ENCODE results near the gene MRPL38. TPM values are rescaled to one million over a fixed set of nuclear protein-coding genes. Genes with fewer than 3 reads are reported as not detected.

MRPL38 gene
- polyA plus RNA-seq, 1 of the 3 experiments (the other 2 are of a cell fraction) = 93.9 TPM

DNA sequence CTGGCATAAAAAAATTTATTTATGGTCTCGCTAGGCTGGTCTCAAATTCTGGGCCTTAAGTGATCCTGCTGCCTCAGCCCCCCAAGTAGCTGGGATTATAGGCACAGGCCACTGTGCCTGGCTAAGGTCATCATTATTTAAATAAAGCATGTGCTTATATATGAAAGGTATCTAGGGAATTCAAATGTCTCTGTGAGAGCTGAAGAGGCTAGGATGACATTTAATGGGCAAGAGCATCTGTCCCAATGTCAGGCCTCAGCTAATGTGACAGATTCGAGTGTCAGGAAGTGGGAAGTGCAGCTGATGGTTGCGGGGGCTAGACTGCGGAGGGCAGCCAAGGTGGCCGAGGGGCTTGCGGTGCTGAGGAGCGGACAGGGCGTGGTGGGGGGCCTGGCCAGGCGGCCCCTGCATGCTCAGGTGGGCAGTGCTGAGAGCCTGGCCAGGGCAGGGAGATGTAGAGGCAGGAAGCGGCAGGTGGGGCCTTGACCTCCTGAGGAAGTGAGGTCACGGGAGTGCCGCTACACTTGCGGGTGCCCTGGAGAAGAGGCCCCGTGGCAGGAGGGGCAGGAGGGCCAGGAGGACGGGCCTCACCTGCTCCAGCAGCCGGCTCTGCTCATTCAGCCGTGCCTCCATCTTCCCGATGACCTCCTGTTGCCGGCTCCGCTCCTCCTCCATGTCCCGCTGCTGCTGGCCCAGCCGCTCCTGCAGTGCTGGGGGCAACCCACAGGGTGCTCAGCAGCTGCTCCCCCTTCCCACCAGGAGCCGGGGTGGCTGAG, 12.6 kb upstream of the MRPL38 start:
- H3F3A ChIP-seq (replicated peaks; ENCODE audit: insufficient read depth) = no peaks in the 10 kb centered on the region
- 97% methylated on average over 18 of the region's 23 CpGs for WGBS (ENCODE audit: low lambda C conversion rate)
- H3K27me3 ChIP-seq (ENCODE audit: insufficient read depth) = no peaks in the 10 kb centered on the region
- H3K9me3 ChIP-seq = no peaks in the 10 kb centered on the region
- ChIA-PET CTCF (interaction anchor here (0.9 to 5.3 kb wide), 5 partner anchors 10 to 91 kb away, joined by 3 to 28 read pairs (median 10); partner anchors contain the start of gene MRPL38), POLR2A (interaction anchor here (0.5 to 1.0 kb wide), 2 partner anchors 11 to 12 kb away, joined by 3 to 4 read pairs; partner anchors contain the start of gene MRPL38)
- no peaks in the 10 kb centered on the region for H3K4me1 ChIP-seq (ENCODE audit: control insufficient read depth in 1 of 2, insufficient read depth in 2 of 2, low read depth in 1 of 2, low read length in 1 of 2)
- no peaks in the 10 kb centered on the region for H3K79me2 ChIP-seq (ENCODE audit: insufficient read depth)
- DNase-seq = no peak
- no peak for TF ChIP-seq GATA2 (CRISPR knock-in tag; IDR thresholded peaks at IDR 0.05)
- H4K20me1 ChIP-seq (ENCODE audit: insufficient read depth) = no peaks in the 10 kb centered on the region
- no peak overlapping the region for H2AFZ ChIP-seq (ENCODE audit: low read depth)
- no peaks in the 10 kb centered on the region for H3K9me2 ChIP-seq
- no peak overlapping the region for H3K9ac ChIP-seq
- H3K4me3 ChIP-seq (ENCODE audit: low read depth in 2 of 2, low read length in 1 of 2) = no peak overlapping the region
- H3K27ac ChIP-seq (ENCODE audit: low read depth in 2 of 2, low read length in 1 of 2) = no peak overlapping the region
- no peak overlapping the region for H3K4me2 ChIP-seq
- peaks cover 3 to 4% of the 10 kb centered on the region in 2 experiments for H3K36me3 ChIP-seq (replicated peaks in 1 of 2; ENCODE audit: control insufficient read depth in 1 of 2, insufficient read depth in 2 of 2, low read length in 1 of 2)

DNA sequence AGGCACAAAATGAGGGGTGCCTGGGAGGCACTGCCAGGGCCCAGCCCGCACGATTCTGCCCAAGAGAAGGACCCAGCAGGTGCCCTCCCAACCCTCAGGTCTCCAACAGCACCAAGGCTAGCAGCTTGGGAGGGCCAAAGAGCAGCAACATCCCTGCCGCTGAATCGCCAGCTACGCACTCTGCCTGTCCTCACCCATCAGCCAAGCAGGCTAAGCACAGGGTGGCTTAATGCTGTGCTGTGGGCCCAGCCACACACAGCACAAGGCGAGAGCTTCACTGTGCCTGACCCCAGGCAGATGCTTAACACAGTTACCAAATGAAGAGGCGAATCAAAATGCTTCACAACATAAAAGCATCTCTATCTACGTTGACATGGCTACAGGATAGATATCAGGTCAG, 10.6 kb upstream of the MRPL38 start:
- peaks cover 4 to 8% of the 10 kb centered on the region in 2 experiments for H3K36me3 ChIP-seq (replicated peaks in 1 of 2; ENCODE audit: control insufficient read depth in 1 of 2, insufficient read depth in 2 of 2, low read length in 1 of 2)
- ChIA-PET POLR2A (interaction anchor here (1.3 kb wide), 1 partner anchor 10 kb away, joined by 5 read pairs; no protein-coding TSS in a partner anchor), CTCF (interaction anchor here (0.6 to 5.3 kb wide), 7 partner anchors 10 to 115 kb away, joined by 3 to 28 read pairs (median 3); partner anchors contain the start of genes CDK3 and MRPL38)
- H3K27me3 ChIP-seq (ENCODE audit: insufficient read depth) = no peaks in the 10 kb centered on the region
- H3K9ac ChIP-seq = no peak overlapping the region
- H3K79me2 ChIP-seq (ENCODE audit: insufficient read depth) = no peaks in the 10 kb centered on the region
- peaks cover 0 to 5% of the 10 kb centered on the region in 2 experiments; a peak in 1 of 4 replicates for H3K4me1 ChIP-seq (ENCODE audit: control insufficient read depth in 1 of 2, insufficient read depth in 2 of 2, low read depth in 1 of 2, low read length in 1 of 2)
- WGBS (ENCODE audit: low lambda C conversion rate) = 84% methylated on average over 8 of the region's 8 CpGs
- H4K20me1 ChIP-seq (ENCODE audit: insufficient read depth) = no peaks in the 10 kb centered on the region
- no peaks in the 10 kb centered on the region for H3K9me2 ChIP-seq
- H3K4me2 ChIP-seq = no peak overlapping the region
- no peak overlapping the region for H3K4me3 ChIP-seq (ENCODE audit: low read depth in 2 of 2, low read length in 1 of 2)
- H2AFZ ChIP-seq (ENCODE audit: low read depth) = no peak overlapping the region
- H3K27ac ChIP-seq (ENCODE audit: low read depth in 2 of 2, low read length in 1 of 2) = no peak overlapping the region
- H3F3A ChIP-seq (replicated peaks; ENCODE audit: insufficient read depth) = no peaks in the 10 kb centered on the region
- no peaks in the 10 kb centered on the region for H3K9me3 ChIP-seq
- no peak for DNase-seq
- TF ChIP-seq ELF1 (IDR thresholded peaks at IDR 0.05) = no peak
- no peak for TF ChIP-seq POLR2AphosphoS5 (IDR thresholded peaks at IDR 0.05; ENCODE audit: low read depth, low read length)

DNA sequence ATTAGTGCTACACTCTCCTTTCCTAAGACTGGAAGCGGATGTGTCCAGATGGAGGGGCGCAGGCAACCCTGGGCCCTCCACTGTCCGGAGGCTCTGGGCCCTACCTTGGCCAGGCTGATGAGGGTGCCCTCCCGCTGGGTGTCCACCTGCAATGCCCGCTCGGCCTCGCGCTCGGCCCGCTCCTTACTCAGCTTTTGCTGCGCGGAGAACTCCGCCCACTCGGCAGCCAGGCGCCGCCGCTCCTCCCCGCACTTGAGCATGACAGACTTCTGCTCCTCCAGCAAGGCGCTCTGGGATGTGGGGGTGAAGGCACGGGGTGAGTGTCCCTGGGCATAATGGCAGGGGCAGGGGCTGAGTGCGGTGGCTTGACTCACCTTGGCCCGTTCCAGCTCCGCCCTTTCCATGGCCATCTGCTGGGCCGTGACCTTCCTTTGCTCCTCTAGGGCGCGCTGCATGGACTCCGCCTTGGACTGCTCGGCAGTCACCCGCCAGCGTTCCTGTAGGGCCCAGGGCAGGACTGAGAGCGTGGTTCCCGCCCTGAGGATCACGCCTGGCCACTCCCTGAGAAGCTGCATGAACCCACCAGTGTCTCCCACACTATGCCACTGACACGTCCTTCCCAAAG, 10.1 kb upstream of the MRPL38 start:
- H3K4me1 ChIP-seq (ENCODE audit: control insufficient read depth in 1 of 2, insufficient read depth in 2 of 2, low read depth in 1 of 2, low read length in 1 of 2) = peaks cover 0 to 10% of the 10 kb centered on the region in 2 experiments; a peak in 1 of 4 replicates
- no peak for TF ChIP-seq EZH2phosphoT487 (IDR thresholded peaks at IDR 0.05; ENCODE audit: borderline replicate concordance, low read depth)
- TF ChIP-seq ELF1 (IDR thresholded peaks at IDR 0.05) = no peak
- TF ChIP-seq TCF12 (IDR thresholded peaks at IDR 0.05) = no peak
- TF ChIP-seq NRF1 (IDR thresholded peaks at IDR 0.05; ENCODE audit: low read depth, low read length) = no peak
- H3K4me3 ChIP-seq (ENCODE audit: low read depth in 2 of 2, low read length in 1 of 2) = no peak overlapping the region
- no peaks in the 10 kb centered on the region for H3K27me3 ChIP-seq (ENCODE audit: insufficient read depth)
- H3K79me2 ChIP-seq (ENCODE audit: insufficient read depth) = no peaks in the 10 kb centered on the region
- 96% methylated on average over 31 of the region's 34 CpGs for whole genome bisulfite sequencing (ENCODE audit: low lambda C conversion rate)
- H2AFZ ChIP-seq (ENCODE audit: low read depth) = no peak overlapping the region
- no peaks in the 10 kb centered on the region for H3K9me3 ChIP-seq
- H3F3A ChIP-seq (replicated peaks; ENCODE audit: insufficient read depth) = no peaks in the 10 kb centered on the region
- no peaks in the 10 kb centered on the region for H3K9me2 ChIP-seq
- H3K9ac ChIP-seq = no peak overlapping the region
- POLR2A ChIA-PET = no interaction called here
- H3K36me3 ChIP-seq (replicated peaks in 1 of 2; ENCODE audit: control insufficient read depth in 1 of 2, insufficient read depth in 2 of 2, low read length in 1 of 2) = peaks cover 4 to 8% of the 10 kb centered on the region in 2 experiments
- no peak for DNase-seq
- H4K20me1 ChIP-seq (ENCODE audit: insufficient read depth) = no peaks in the 10 kb centered on the region
- no peak overlapping the region for H3K27ac ChIP-seq (ENCODE audit: low read depth in 2 of 2, low read length in 1 of 2)
- CTCF ChIA-PET = interaction anchor here (0.6 to 5.3 kb wide), 7 partner anchors 10 to 116 kb away, joined by 3 to 28 read pairs (median 4); partner anchors contain the start of genes CDK3 and MRPL38
- H3K4me2 ChIP-seq = no peak overlapping the region
